Measurements from ENCODE around the gene FRMD6. TPM values are rescaled to one million over a fixed set of nuclear protein-coding genes. Genes with fewer than 3 reads are reported as not detected.
"Not testable (repeated sequence)": the region's sequence is repeated elsewhere in the genome, so short reads cannot be mapped to it uniquely, and the experiment has no call there.

The FRMD6 gene
- total RNA-seq, 2 experiments from 2014 or later = 2.1 to 2.5 TPM

- H3K27ac Mint-ChIP-seq = no peak overlapping the region
These were observed 74.6 kb downstream of the FRMD6 start for GRCh38 chr14:51726166-51726899.

GRCh38 chr14:51727526-51727925, 75.8 kb downstream of the FRMD6 start:
- DNase-seq (no peak), ATAC-seq (no peak)
- H3K36me3 Mint-ChIP-seq = no peaks in the 10 kb centered on the region
- no peaks in the 10 kb centered on the region for H3K4me1 Mint-ChIP-seq
- no peaks in the 10 kb centered on the region for H3K9me3 Mint-ChIP-seq (ENCODE audit: low read depth)
- peaks cover 8% of the 10 kb centered on the region for H3K27me3 Mint-ChIP-seq
- no peak overlapping the region for H3K27ac Mint-ChIP-seq
- CTCF ChIA-PET = no interaction called here
- no peak overlapping the region for H3K4me3 Mint-ChIP-seq

More at GRCh38 chr14:51726166-51726899, 74.6 kb downstream of the FRMD6 start:
- no peak for DNase-seq
- no peaks in the 10 kb centered on the region for H3K4me1 Mint-ChIP-seq
- H3K9me3 Mint-ChIP-seq (ENCODE audit: low read depth) = no peaks in the 10 kb centered on the region
- no peaks in the 10 kb centered on the region for H3K36me3 Mint-ChIP-seq
- H3K4me3 Mint-ChIP-seq = no peak overlapping the region
- CTCF ChIA-PET = no interaction called here
- H3K27me3 Mint-ChIP-seq = no peaks in the 10 kb centered on the region
- ATAC-seq = no peak

GRCh38 chr14:51730098-51730497, 78.4 kb downstream of the FRMD6 start:
- Mint-ChIP-seq H3K4me1 (no peaks in the 10 kb centered on the region), H3K27me3 (peaks cover 8% of the 10 kb centered on the region), H3K36me3 (no peaks in the 10 kb centered on the region), H3K4me3 (no peak overlapping the region), H3K27ac (no peak overlapping the region), H3K9me3 (ENCODE audit: low read depth) (no peaks in the 10 kb centered on the region)
- no peak for DNase-seq
- CTCF ChIA-PET = no interaction called here
- no peak for ATAC-seq

- Mint-ChIP-seq H3K27ac (no peak overlapping the region), H3K9me3 (ENCODE audit: low read depth) (no peaks in the 10 kb centered on the region), H3K36me3 (no peaks in the 10 kb centered on the region), H3K4me3 (no peak overlapping the region), H3K4me1 (no peaks in the 10 kb centered on the region), H3K27me3 (peaks cover 10% of the 10 kb centered on the region)
- ATAC-seq = no peak
- CTCF ChIA-PET = no interaction called here
- no peak for DNase-seq
These were observed 79.0 kb downstream of the FRMD6 start for GRCh38 chr14:51730684-51731083.

GRCh38 chr14:51732494-51733112, 80.9 kb downstream of the FRMD6 start:
- Mint-ChIP-seq H3K4me1 (no peaks in the 10 kb centered on the region), H3K27me3 (peaks cover 21% of the 10 kb centered on the region), H3K4me3 (no peak overlapping the region), H3K27ac (no peak overlapping the region), H3K36me3 (no peaks in the 10 kb centered on the region), H3K9me3 (ENCODE audit: low read depth) (no peaks in the 10 kb centered on the region)
- ATAC-seq = no peak
- DNase-seq = no peak
- CTCF ChIA-PET = interaction anchor here (0.8 kb wide), 1 partner anchor 43 kb away, joined by 3 read pairs; no protein-coding TSS in a partner anchor

- Mint-ChIP-seq H3K36me3 (no peaks in the 10 kb centered on the region), H3K4me1 (no peaks in the 10 kb centered on the region), H3K4me3 (no peak overlapping the region), H3K27me3 (peaks cover 24% of the 10 kb centered on the region), H3K27ac (no peak overlapping the region), H3K9me3 (ENCODE audit: low read depth) (no peaks in the 10 kb centered on the region)
- no peak for DNase-seq
- ATAC-seq = no peak
- CTCF ChIA-PET = interaction anchor here (0.8 kb wide), 1 partner anchor 43 kb away, joined by 3 read pairs; no protein-coding TSS in a partner anchor
These were observed 81.4 kb downstream of the FRMD6 start for GRCh38 chr14:51733147-51733546.

- peaks cover 32% of the 10 kb centered on the region for H3K27me3 Mint-ChIP-seq
- DNase-seq = no peak
- H3K27ac Mint-ChIP-seq = no peak overlapping the region
These were observed 84.1 kb downstream of the FRMD6 start for GRCh38 chr14:51735851-51736250.

GRCh38 chr14:51738754-51739153, 87.0 kb downstream of the FRMD6 start:
- CTCF ChIA-PET = interaction anchor here (0.9 kb wide), 1 partner anchor 86 kb away, joined by 3 read pairs; no protein-coding TSS in a partner anchor
- Mint-ChIP-seq H3K36me3 (no peaks in the 10 kb centered on the region), H3K4me1 (no peaks in the 10 kb centered on the region), H3K4me3 (no peak overlapping the region), H3K27ac (no peak overlapping the region), H3K9me3 (ENCODE audit: low read depth) (no peaks in the 10 kb centered on the region), H3K27me3 (peaks cover 24% of the 10 kb centered on the region)
- DNase-seq (no peak), ATAC-seq (no peak)

More at GRCh38 chr14:51735851-51736250, 84.1 kb downstream of the FRMD6 start:
- no peak for ATAC-seq
- Mint-ChIP-seq H3K4me3 (no peak overlapping the region), H3K9me3 (ENCODE audit: low read depth) (no peaks in the 10 kb centered on the region), H3K36me3 (no peaks in the 10 kb centered on the region), H3K4me1 (no peaks in the 10 kb centered on the region)
- CTCF ChIA-PET = no interaction called here

GRCh38 chr14:51743588-51744000, 91.9 kb downstream of the FRMD6 start:
- ATAC-seq = peak; percentile 33
- no peaks in the 10 kb centered on the region for H3K4me1 Mint-ChIP-seq
- H3K4me3 Mint-ChIP-seq = no peak overlapping the region
- no peaks in the 10 kb centered on the region for H3K36me3 Mint-ChIP-seq
- no peak for DNase-seq
- H3K27me3 Mint-ChIP-seq = peaks cover 4% of the 10 kb centered on the region
- CTCF ChIA-PET = no interaction called here
- H3K9me3 Mint-ChIP-seq (ENCODE audit: low read depth) = no peaks in the 10 kb centered on the region
- no peak overlapping the region for H3K27ac Mint-ChIP-seq

GRCh38 chr14:51744372-51745130, 92.8 kb downstream of the FRMD6 start:
- H3K4me3 Mint-ChIP-seq = no peak overlapping the region
- H3K36me3 Mint-ChIP-seq = no peaks in the 10 kb centered on the region
- CTCF ChIA-PET = no interaction called here
- DNase-seq (no peak), ATAC-seq (no peak)
- no peaks in the 10 kb centered on the region for H3K27me3 Mint-ChIP-seq
- H3K9me3 Mint-ChIP-seq (ENCODE audit: low read depth) = no peaks in the 10 kb centered on the region
- no peaks in the 10 kb centered on the region for H3K4me1 Mint-ChIP-seq
- H3K27ac Mint-ChIP-seq = no peak overlapping the region

- CTCF ChIA-PET; DNase-seq; H3K4me1 Mint-ChIP-seq; H3K27ac Mint-ChIP-seq; ATAC-seq; H3K36me3 Mint-ChIP-seq; H3K9me3 Mint-ChIP-seq (ENCODE audit: low read depth); H3K27me3 Mint-ChIP-seq; H3K4me3 Mint-ChIP-seq: not testable (repeated sequence)
These were observed 95.1 kb downstream of the FRMD6 start for GRCh38 chr14:51746823-51747222.

GRCh38 chr14:51750542-51750941, 98.8 kb downstream of the FRMD6 start:
- ATAC-seq = no peak
- CTCF ChIA-PET = interaction anchor here (0.8 to 1.4 kb wide), 3 partner anchors 98 to 467 kb away, joined by 3 to 4 read pairs (median 3); no protein-coding TSS in a partner anchor
- no peak for DNase-seq
- Mint-ChIP-seq H3K4me3 (no peak overlapping the region), H3K4me1 (no peaks in the 10 kb centered on the region), H3K36me3 (no peaks in the 10 kb centered on the region), H3K27ac (no peak overlapping the region), H3K27me3 (no peaks in the 10 kb centered on the region), H3K9me3 (ENCODE audit: low read depth) (no peaks in the 10 kb centered on the region)

GRCh38 chr14:51751611-51752345, 100.1 kb downstream of the FRMD6 start:
- H3K9me3 Mint-ChIP-seq (ENCODE audit: low read depth); ATAC-seq; H3K27me3 Mint-ChIP-seq; H3K4me1 Mint-ChIP-seq; H3K36me3 Mint-ChIP-seq; H3K4me3 Mint-ChIP-seq; H3K27ac Mint-ChIP-seq; DNase-seq: not testable (repeated sequence)
- CTCF ChIA-PET = interaction anchor here (1.4 kb wide), 1 partner anchor 227 kb away, joined by 3 read pairs; no protein-coding TSS in a partner anchor

All from activated CD8-positive, alpha-beta memory T cell treated with anti-CD3 and anti-CD28 coated beads, Interleukin-2, amount 10 ng/mL, durations not matched to agents 7 days and 5 days (primary cell).